Measurements from ENCODE around the gene CLDND1.

DNA sequence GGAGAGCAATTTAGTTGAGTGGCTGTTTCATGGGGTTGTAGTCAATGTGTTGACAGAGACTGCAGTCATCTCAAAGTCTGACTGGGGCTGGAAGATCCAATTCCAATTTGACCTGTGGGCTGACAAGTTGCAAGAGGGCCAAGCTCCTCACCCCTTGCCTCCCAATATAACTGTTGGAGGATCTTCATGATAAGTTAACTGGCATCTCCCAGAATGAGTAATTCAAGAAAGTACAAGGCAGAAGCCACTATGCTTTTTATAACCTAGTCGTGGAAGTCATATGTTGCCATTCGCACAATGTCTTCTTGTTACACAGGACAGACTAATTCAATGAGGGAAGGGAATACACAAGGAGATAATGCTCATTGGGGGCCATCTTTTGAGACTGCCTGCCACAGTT, 38.2 kb upstream of the CLDND1 start:
- TF ChIP-seq, protein P1, sequence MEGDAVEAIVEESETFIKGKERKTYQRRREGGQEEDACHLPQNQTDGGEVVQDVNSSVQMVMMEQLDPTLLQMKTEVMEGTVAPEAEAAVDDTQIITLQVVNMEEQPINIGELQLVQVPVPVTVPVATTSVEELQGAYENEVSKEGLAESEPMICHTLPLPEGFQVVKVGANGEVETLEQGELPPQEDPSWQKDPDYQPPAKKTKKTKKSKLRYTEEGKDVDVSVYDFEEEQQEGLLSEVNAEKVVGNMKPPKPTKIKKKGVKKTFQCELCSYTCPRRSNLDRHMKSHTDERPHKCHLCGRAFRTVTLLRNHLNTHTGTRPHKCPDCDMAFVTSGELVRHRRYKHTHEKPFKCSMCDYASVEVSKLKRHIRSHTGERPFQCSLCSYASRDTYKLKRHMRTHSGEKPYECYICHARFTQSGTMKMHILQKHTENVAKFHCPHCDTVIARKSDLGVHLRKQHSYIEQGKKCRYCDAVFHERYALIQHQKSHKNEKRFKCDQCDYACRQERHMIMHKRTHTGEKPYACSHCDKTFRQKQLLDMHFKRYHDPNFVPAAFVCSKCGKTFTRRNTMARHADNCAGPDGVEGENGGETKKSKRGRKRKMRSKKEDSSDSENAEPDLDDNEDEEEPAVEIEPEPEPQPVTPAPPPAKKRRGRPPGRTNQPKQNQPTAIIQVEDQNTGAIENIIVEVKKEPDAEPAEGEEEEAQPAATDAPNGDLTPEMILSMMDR (IDR thresholded peaks at IDR 0.05), result no peak
- no peak for TF ChIP-seq EZH2 (IDR thresholded peaks at IDR 0.05; ENCODE audit: borderline replicate concordance, insufficient read depth, low read depth, low read length, poor library complexity, severe bottlenecking)

All from B cell (primary cell).